ENCODE results near the gene BCDIN3D. TPM values are rescaled to one million over a fixed set of nuclear protein-coding genes. Genes with fewer than 3 reads are reported as not detected.

Gene BCDIN3D
- total RNA-seq, 1 experiment from 2014 or later = 1.6 TPM

DNA sequence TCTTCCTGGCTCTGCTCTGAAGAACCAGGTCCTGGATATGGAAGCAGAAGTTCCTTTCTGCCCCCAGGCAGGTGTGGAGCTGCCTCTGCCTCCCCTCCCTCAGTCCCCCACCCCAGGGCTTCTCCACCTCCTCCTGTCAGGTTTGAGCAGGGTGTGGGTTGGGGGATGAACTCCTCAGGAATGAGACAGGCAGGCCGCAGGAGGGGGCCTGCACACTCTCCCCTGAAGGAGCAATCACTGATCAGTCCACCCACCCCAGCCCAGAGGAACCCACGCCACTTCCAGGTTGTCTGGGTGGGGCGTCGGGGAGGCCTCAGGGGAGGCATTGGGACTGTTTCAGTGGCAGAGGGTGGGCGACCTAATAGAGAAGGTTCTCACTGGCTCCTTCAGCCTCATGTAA lies 34.2 kb upstream of the BCDIN3D start:
- CTCF ChIA-PET = interaction anchor here (0.7 to 1.5 kb wide), 2 partner anchors 10 to 99 kb away, joined by 3 read pairs; no protein-coding TSS in a partner anchor
- H3K27me3 Mint-ChIP-seq (ENCODE audit: low read depth) = no peaks in the 10 kb centered on the region; the same call in 1 of the 2 replicates
- DNase-seq (ENCODE audit: low spot score) (no peak), ATAC-seq (no peak)
- no peak overlapping the region for H3K27ac Mint-ChIP-seq
- H3K36me3 Mint-ChIP-seq = peaks cover 28% of the 10 kb centered on the region
- no peaks in the 10 kb centered on the region for H3K4me1 Mint-ChIP-seq
- POLR2A ChIA-PET = no interaction called here
- peaks cover 33% of the 10 kb centered on the region for H3K9me3 Mint-ChIP-seq
- no peak for TF ChIP-seq ATF1 (CRISPR knock-in tag; IDR thresholded peaks at IDR 0.05)
- no peak overlapping the region for H3K4me3 Mint-ChIP-seq

DNA sequence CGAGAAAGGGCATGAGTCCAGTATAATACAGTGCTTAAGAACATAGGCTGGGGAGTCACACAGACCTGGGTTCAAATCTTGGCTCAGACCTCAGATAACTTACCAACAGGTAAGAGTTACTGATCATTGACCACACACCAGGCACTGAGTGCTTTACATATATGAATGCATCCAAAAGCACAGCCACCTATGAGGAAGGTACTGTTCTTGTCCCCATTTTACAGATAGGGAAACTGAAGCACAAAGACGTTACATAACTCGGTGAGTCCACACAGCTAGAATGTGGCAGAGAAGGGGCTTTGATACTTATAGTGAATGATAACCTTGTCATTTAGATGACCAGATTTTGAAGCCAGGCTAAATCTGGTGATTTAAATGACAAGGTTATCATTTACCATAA lies 33.2 kb upstream of the BCDIN3D start:
- H3K4me1 Mint-ChIP-seq = no peaks in the 10 kb centered on the region
- POLR2A ChIA-PET = no interaction called here
- DNase-seq (ENCODE audit: low spot score) (no peak), ATAC-seq (no peak)
- H3K36me3 Mint-ChIP-seq = peaks cover 28% of the 10 kb centered on the region
- H3K4me3 Mint-ChIP-seq = no peak overlapping the region
- no peaks in the 10 kb centered on the region; the same call in 1 of the 2 replicates for H3K27me3 Mint-ChIP-seq (ENCODE audit: low read depth)
- CTCF ChIA-PET = interaction anchor here (1.5 kb wide), 1 partner anchor 9 kb away, joined by 3 read pairs; no protein-coding TSS in a partner anchor
- TF ChIP-seq FOXJ3 (CRISPR knock-in tag; IDR thresholded peaks at IDR 0.05; ENCODE audit: borderline replicate concordance) = no peak
- TF ChIP-seq ATF1 (CRISPR knock-in tag; IDR thresholded peaks at IDR 0.05) = no peak
- no peak for TF ChIP-seq EMX1 (CRISPR knock-in tag; IDR thresholded peaks at IDR 0.05)
- no peak overlapping the region for H3K27ac Mint-ChIP-seq
- peaks cover 33% of the 10 kb centered on the region for H3K9me3 Mint-ChIP-seq

DNA sequence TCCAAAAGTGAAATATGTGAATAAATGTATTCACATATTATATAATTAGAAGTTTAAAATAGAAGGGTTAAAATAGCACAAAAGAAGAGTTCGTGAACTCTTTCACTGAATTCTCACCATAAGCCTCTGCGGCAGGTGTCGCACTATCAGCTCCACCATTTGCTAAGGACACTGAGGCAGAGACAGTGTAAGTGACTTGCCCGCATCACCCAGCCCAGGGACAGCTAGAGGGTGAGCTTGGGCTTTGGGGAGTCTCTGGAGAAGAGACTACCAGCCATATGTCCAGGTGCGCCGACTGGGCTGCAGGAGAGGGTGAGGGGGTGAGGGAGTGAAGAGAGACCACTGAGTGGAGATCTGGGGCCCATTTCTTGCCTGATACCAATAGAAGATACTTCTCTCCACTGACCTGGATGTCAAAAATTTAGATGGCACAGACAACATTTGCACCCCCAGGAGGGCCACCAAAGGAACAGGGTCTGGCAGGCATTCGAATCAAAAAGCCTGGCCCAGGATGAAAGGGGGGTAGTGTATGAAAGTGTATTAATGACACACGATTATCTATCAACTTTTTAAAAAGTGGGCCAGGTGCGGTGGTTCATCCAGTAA lies 32.3 kb upstream of the BCDIN3D start:
- H3K4me1 Mint-ChIP-seq = no peaks in the 10 kb centered on the region
- ChIA-PET POLR2A (no interaction called here), CTCF (interaction anchor here (1.3 to 2.0 kb wide), 2 partner anchors 71 to 92 kb away, joined by 3 to 6 read pairs; no protein-coding TSS in a partner anchor)
- H3K27ac Mint-ChIP-seq = no peak overlapping the region
- H3K27me3 Mint-ChIP-seq (ENCODE audit: low read depth) = no peaks in the 10 kb centered on the region; the same call in 1 of the 2 replicates
- TF ChIP-seq, protein P1, sequence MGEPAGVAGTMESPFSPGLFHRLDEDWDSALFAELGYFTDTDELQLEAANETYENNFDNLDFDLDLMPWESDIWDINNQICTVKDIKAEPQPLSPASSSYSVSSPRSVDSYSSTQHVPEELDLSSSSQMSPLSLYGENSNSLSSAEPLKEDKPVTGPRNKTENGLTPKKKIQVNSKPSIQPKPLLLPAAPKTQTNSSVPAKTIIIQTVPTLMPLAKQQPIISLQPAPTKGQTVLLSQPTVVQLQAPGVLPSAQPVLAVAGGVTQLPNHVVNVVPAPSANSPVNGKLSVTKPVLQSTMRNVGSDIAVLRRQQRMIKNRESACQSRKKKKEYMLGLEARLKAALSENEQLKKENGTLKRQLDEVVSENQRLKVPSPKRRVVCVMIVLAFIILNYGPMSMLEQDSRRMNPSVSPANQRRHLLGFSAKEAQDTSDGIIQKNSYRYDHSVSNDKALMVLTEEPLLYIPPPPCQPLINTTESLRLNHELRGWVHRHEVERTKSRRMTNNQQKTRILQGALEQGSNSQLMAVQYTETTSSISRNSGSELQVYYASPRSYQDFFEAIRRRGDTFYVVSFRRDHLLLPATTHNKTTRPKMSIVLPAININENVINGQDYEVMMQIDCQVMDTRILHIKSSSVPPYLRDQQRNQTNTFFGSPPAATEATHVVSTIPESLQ (CRISPR knock-in tag; IDR thresholded peaks at IDR 0.05) = no peak
- TF ChIP-seq ZNF671 (CRISPR knock-in tag; IDR thresholded peaks at IDR 0.05) (no peak), TEAD1 (CRISPR knock-in tag; IDR thresholded peaks at IDR 0.05) (no peak), FOXP1 (CRISPR knock-in tag; IDR thresholded peaks at IDR 0.05; ENCODE audit: borderline replicate concordance) (no peak), ZNF219 (CRISPR knock-in tag; IDR thresholded peaks at IDR 0.05; ENCODE audit: borderline replicate concordance) (no peak), TEAD4 (CRISPR knock-in tag; IDR thresholded peaks at IDR 0.05) (no peak), CREM (CRISPR knock-in tag; IDR thresholded peaks at IDR 0.05) (no peak), SOX15 (CRISPR knock-in tag; IDR thresholded peaks at IDR 0.05) (no peak)
- TF ChIP-seq, protein P2, sequence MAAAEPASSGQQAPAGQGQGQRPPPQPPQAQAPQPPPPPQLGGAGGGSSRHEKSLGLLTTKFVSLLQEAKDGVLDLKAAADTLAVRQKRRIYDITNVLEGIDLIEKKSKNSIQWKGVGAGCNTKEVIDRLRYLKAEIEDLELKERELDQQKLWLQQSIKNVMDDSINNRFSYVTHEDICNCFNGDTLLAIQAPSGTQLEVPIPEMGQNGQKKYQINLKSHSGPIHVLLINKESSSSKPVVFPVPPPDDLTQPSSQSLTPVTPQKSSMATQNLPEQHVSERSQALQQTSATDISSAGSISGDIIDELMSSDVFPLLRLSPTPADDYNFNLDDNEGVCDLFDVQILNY (CRISPR knock-in tag; IDR thresholded peaks at IDR 0.05) = no peak
- TF ChIP-seq, protein P3, sequence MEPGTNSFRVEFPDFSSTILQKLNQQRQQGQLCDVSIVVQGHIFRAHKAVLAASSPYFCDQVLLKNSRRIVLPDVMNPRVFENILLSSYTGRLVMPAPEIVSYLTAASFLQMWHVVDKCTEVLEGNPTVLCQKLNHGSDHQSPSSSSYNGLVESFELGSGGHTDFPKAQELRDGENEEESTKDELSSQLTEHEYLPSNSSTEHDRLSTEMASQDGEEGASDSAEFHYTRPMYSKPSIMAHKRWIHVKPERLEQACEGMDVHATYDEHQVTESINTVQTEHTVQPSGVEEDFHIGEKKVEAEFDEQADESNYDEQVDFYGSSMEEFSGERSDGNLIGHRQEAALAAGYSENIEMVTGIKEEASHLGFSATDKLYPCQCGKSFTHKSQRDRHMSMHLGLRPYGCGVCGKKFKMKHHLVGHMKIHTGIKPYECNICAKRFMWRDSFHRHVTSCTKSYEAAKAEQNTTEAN (CRISPR knock-in tag; IDR thresholded peaks at IDR 0.05) = no peak
- TF ChIP-seq, protein P4, sequence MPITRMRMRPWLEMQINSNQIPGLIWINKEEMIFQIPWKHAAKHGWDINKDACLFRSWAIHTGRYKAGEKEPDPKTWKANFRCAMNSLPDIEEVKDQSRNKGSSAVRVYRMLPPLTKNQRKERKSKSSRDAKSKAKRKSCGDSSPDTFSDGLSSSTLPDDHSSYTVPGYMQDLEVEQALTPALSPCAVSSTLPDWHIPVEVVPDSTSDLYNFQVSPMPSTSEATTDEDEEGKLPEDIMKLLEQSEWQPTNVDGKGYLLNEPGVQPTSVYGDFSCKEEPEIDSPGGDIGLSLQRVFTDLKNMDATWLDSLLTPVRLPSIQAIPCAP (CRISPR knock-in tag; IDR thresholded peaks at IDR 0.05) = no peak
- no peak overlapping the region for H3K4me3 Mint-ChIP-seq
- peaks cover 26% of the 10 kb centered on the region for H3K9me3 Mint-ChIP-seq
- peaks cover 26% of the 10 kb centered on the region for H3K36me3 Mint-ChIP-seq
- DNase-seq (ENCODE audit: low spot score) (no peak), ATAC-seq (no peak)

Data from WTC11 (cell line).